GM12873 (cell line): ENCODE data around the gene BSX.
A peak's percentile ranks its signal among the peaks of the same experiment; 100 is the strongest.

Experiments
- CTCF ChIP-seq: IDR thresholded peaks from 2 replicates; pipeline ENCODE4 v1.5.1; 2012; ENCODE audit warnings: low read depth, mild to moderate bottlenecking, moderate library complexity, low read length, control low read depth; ENCODE audit not compliant: insufficient read depth; ENCODE audit errors: missing control alignments

BSX gene

GRCh38 chr11:122981388-122982264, at the start of gene BSX:
BSX (minus strand) TSS chr11:122981834; CDS start chr11:122981671, 163 bp downstream.
- TF ChIP-seq CTCF: no peak

GRCh38 chr11:123030517-123030916, 48.9 kb upstream of the BSX start:
- no peak for TF ChIP-seq CTCF

- TF ChIP-seq CTCF: peak; percentile 78
Observed at GRCh38 chr11:123020968-123021367, 39.3 kb upstream of the BSX start.

GRCh38 chr11:123018702-123019101, 37.1 kb upstream of the BSX start:
- no peak for TF ChIP-seq CTCF

- TF ChIP-seq CTCF: no peak
Observed at GRCh38 chr11:123011510-123011909, 29.9 kb upstream of the BSX start.

GRCh38 chr11:123006860-123007542, 25.4 kb upstream of the BSX start:
- TF ChIP-seq CTCF: no peak

GRCh38 chr11:123000721-123001120, 19.1 kb upstream of the BSX start:
- no peak for TF ChIP-seq CTCF
